HG02763 (cell line): ENCODE measurements around the gene ENG.
A peak's percentile ranks its signal among the peaks of the same experiment; 100 is the strongest.

Experiments
- ATAC-seq: cut with Tn5 transposase; IDR thresholded peaks from one replicate; pipeline ENCODE4 v1.9.1; 2021; ENCODE audit warnings: mild to moderate bottlenecking, moderate library complexity; ENCODE audit not compliant: unreplicated experiment

ENG gene

GRCh38 chr9:127815512-127816361 lies 38.7 kb downstream of the ENG start:
- no peak for ATAC-seq

- no peak for ATAC-seq
Measured at GRCh38 chr9:127814619-127815511, 39.6 kb downstream of the ENG start.

DNA sequence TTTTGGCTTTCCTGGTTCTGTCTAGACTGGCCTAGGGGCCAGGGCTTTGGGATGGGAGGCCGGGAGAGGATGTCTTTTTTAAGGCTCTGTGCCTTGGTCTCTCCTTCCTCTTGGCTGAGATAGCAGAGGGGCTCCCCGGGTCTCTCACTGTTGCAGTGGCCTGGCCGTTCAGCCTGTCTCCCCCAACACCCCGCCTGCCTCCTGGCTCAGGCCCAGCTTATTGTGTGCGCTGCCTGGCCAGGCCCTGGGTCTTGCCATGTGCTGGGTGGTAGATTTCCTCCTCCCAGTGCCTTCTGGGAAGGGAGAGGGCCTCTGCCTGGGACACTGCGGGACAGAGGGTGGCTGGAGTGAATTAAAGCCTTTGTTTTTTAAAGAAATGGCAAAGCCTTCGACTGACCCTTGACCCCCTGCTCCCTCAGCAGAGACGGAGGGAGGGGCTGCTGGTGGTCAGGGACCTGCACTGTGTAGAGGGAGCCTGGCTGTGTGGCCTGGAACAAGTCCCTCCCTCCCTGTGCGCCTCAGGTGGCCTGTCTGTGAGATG lies 40.7 kb downstream of the ENG start:
- ATAC-seq: no peak

DNA sequence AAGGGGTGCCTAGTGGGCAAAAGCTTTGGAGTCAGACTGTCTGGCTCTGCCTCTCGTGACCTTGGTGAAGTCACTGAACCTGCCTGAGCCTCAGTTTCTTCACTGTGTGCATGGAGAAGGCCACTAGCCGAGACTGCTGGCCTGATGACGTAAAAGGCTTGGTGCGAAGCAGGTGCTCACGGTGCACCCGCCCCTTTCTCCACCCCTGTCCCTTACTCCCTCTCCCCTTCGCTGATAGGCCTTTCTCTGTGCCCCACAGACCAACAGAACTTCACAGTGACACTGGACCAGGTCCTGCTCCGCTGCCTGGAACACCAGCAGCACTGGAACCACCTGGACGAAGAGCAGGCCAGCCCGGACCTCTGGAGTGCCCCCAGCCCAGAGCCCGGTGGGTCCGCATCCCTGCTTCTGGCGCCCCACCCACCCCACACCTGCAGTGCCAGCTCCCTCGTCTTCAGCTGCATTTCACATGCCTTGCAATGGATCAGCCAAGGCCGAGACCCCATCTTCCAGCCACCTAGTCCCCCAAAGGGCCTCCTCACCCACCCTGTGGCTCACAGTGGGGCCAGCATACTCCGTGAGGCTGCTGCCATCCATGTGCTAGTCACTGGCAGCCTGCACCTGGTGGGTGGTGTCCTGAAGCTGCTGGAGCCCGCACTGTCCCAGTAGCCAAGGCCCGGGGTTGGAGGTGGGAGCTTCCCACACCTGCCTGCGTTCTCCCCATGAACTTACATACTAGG lies 41.4 kb downstream of the ENG start:
- ATAC-seq: no peak

DNA sequence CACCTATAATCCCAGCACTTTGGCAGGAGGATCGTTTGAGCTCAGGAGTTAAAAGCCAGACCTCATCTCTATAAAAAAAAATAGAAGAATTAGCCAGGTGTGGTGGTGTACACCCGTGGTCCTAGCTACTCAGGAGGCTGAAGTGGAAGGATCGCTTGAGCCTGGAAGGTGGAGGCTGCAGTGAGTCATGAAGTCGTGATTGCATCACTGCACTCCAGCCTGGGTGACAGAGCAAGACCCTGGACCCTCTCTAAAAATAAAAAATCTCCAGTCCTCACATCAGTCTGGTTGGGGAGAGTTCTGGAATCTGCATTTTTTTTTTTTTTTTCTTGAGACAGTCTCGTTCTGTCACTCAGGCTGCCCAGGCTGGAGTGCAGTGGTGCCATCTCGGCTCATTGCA lies 42.4 kb downstream of the ENG start:
- ATAC-seq: no peak

DNA sequence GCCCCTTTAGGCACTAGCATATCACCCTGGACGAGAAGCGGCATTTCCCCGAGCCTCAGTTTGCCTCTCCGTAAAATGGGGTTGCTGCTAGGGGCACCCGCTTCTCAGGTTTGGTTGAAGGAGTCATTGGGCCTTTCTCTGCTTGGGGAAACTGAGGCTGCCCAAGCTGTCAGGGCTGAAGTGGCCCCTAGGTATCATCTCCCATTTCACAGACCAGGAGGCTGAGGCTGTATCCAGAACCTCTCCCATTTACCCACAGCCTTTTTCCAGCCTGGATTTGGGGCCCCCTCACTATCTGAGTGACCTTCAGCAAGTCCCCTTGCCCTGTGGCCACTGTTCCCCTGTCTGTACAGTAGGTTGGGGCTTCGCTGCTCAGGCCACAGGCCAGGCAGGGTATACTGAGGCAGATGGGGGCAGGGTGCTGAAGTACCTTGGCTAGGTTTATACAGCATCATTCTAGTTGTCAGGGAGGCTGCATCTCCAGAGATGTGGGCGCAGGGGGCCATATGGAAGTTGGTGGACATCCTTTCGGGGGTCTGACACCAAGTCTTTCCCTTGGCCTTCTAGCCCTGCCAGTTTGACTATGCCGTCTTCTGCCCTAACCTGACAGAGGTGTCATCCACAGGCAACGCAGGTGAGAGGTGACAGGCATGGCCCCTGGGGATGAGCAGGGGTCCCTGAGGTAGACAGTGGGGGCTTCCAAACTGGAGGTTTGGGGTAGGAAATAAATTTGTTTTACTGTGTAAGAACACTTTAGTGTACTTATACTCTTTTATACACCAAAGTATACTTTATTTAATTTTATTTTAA lies 43.9 kb downstream of the ENG start:
- no peak for ATAC-seq

- no peak for ATAC-seq
Measured at GRCh38 chr9:127809540-127810377, 44.7 kb downstream of the ENG start.

GRCh38 chr9:127809002-127809539 lies 45.4 kb downstream of the ENG start:
- ATAC-seq: no peak

DNA sequence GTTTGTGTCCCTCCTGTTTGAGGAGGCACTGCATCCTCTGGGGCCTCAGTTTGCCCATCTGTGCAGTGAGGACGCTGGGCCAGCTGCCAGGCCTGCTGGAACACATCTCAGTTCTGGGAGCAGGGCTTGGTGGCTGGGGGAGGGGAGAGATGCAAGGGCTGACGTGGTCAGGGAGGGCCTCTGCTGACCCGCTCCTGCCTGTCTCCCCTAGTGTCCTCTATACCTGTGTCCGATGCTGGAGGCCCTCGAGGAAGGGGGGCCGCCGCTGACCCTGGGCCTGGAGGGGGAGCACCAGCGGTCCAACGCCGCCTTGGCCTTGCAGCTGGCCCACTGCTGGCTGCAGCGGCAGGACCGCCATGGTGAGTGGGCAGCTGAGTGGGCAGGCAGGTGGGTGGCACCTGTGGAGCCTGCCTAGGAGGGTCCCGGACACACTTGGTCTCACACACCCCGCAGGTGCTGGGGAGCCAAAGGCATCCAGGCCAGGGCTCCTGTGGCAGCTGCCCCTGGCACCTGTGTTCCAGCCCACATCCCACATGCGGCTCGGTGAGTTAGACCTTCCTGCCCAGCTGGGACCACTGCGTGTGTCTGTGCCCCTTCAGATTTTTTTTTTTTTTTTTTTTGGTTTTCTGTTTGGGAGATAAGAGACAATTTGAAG lies 46.0 kb downstream of the ENG start:
- no peak for ATAC-seq

DNA sequence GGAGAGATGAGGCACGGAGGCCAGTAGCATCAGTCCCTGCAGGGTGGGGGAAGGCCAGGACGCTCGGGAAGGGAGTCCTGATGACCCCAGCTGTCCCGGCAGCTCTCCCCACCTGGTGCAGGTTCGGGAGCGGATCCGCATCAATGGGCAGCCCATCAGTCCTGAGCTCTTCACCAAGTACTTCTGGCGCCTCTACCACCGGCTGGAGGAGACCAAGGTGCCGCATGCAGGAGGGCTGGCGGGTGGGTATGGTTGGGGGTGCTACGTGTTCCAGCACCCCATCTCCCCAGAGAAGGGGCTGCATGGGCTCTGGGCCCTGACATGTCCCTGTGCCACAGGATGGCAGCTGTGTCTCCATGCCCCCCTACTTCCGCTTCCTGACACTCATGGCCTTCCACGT lies 47.6 kb downstream of the ENG start:
- ATAC-seq: no peak

DNA sequence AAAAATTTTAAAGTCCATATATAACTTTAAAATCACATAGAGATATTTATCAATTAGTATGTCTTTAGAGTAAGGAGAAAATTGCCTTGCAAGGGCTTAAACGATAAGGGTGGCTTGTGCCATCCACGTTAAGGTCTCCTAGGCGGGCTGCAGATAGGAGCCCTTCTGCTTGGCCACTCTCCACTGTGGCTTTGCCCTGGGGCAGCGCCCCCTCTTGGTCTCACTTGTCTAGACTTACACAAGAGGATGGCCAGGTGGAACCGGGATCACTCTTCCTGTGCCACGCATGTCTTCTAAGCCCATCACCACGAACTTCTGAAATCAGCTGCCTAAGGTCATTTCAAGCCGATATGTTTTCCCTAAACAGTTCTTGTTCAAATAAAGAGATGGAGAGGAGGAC lies 48.8 kb downstream of the ENG start:
- ATAC-seq: no peak

DNA sequence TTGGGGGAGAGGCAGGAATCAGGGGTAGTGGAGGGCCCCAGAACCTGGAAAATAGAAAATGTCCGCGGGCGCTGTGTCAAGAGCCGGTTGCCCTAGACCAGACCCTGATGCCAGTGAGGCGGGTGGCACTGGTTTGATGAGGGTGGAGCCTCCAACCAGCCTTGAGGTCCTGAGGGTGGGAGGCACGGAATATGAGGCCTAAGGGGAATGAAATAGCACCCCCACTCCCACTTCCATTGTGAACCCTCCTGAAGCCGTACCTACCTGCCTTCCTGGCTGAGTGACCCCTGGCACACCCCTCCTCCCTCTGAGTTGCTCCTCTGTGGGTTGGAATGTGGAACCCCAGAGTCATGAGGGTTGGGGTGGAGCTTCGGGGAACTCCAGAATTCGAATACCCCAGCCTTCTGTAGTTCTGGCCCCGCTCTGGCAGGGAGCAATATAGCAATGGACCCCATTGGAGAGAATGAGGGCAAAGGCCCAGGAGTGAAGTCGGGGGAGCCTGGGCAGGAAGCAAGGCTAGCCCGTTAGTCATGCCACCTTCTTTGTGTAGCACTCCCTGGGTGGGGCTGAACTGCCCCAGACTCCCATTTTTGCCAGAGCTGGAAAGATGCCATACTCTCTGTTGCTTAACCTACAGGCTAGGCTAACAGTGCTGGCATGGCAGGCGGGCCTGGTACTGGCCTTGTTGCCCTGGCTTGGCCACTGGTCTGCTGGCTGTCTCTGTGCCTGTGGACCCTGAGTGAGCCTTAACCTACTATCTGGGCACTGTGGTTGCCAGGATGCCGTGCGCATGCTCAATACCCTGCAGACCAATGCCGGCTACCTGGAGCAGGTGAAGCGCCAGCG lies 50.7 kb downstream of the ENG start:
- no peak for ATAC-seq

DNA sequence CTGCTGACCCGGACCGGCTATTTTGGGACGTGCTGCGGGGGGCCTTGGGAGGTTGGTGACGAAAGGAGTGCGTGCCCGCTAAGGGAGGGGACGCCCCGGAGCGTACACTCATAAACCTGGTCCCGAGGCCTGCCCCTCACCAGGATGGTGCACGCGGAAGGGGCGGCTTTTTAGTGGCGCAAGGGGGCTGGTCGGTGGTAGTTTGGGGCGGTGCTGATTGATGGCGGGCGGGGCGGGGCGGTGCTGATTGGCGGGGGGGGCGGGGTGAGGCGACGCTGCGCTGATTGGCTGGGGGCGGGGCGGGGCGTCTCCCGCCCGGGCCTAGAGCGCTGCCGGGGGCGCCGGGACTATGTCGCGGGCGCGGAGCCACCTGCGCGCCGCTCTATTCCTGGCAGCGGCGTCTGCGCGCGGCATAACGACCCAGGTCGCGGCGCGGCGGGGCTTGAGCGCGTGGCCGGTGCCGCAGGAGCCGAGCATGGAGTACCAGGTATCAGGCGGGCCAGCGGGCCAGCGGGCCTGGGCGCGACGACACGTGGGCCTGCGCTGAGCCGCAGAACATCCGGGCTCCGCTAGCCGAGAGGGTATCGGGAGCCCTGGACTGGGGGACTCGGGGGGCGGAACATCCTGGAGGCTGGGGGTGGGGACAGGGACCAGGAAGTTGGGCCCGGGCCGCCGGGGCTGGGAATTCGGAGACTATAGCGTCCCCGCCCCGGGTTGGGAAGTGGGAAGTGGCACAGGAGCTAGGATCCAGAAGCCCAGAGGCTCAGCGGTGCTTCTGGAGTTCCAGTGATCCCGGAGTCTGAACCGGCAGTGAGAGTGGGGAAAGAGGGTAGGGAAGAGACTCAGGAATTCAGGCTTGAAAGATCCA lies 51.6 kb downstream of the ENG start, which contains the start of gene FPGS:
TSS of gene FPGS (plus strand) at position 307 of the 868 bp plus-strand sequence. CDS start at position 350, 43 bp downstream.
- peak; percentile 68 for ATAC-seq

DNA sequence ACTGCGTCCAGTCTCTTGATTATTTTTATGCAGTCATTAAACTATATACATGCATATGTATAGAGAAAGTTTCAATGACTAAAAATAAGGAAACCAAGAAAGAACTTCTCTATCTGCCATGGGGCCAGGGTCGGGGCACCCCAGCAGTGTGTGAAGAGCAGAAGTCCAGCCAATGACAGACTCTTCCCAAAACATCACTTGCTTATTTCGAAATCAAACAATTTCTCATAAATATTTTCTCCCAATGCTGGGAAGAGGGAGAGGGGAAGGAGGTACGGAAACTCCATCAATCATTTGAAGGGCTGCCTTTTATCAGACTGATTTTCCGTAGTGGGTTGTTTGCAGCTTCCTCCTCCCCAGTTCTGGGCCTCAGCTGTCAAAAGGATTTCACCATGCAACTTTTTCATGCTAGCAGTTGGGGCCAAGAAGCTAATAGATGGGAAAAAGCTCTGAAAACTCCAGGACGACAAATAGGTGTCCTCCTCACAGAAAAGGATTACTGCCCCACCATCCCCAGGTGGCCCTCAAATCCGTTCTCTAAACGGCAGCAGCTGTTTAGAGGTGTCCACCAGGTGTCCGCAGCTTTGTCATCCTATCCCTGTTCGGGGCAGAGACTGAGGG lies 52.4 kb downstream of the ENG start:
- no peak for ATAC-seq

DNA sequence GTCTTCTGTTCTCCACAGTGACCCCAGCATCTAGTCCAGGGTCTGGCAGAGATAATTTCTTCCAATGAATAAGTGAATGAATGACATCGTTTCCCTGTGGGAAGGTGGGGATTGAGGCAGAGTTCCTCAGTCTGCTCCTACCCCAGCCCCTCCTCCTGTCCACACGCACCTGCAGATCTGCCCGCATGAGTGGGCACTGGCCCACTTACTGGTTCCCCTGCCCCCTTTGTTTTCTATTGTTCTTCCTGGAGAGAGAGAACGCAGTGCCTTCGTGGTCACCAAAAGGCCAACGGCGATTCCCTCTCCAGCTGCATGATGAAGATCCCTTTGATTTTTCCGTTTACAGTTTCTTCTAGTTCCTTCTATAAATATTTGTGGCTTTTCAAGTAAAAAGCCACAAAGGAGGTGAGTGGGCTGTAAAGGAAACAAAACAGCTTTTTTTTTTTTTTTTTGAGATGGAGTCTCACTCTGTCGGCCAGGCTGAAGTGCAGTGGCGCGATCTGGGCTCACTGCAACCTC lies 57.5 kb downstream of the ENG start:
- no peak for ATAC-seq
